GM21360 (cell line): ENCODE results near the gene STEAP1B.
"Not testable (repeated sequence)": the region's sequence is repeated elsewhere in the genome, so short reads cannot be mapped to it uniquely, and the experiment has no call there.

ENCODE experiments used
- ATAC-seq: cut with Tn5 transposase; IDR thresholded peaks from one replicate; pipeline ENCODE4 v1.9.1; 2021; ENCODE audit warnings: mild to moderate bottlenecking, moderate library complexity; ENCODE audit not compliant: unreplicated experiment

Gene STEAP1B

DNA sequence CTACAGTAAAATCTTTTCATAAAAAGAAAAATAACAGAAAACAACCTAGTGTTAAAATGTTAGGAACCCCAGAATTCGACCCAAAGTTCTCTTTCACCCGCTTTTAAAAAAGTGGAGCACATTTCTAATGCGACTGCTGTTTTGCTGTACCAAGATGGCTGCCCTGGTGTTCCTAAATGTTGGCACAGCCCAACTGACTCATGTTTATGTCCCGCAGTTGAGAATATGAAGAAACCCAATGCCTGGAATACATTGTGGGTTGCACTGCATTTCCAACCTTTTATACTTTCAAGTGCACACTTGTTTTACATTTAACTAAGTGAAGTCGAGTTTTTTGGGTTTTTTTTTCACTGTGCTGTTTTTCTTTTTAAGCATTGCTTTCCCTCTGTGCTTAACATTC is 944 bp downstream of the STEAP1B start:
- ATAC-seq = no peak

DNA sequence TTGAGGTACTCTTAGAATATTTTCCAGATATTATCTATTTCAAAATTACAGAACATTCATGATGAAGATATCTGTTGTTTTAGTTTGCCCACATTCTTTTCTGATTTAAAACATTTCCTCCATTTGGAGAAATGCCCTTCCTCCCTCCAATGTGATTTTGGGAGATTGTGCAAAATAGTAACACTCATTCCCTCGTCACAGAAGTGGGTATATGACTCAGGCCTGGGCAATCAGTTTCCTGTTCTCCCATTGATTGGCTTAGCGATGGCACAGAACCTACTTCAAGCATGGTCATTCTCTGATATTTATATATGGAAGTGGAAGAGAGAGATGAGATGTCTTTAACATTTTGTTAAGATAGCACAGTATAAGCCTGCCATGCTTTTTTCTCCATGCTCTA is 3.1 kb downstream of the STEAP1B start:
- not testable (repeated sequence) for ATAC-seq

DNA sequence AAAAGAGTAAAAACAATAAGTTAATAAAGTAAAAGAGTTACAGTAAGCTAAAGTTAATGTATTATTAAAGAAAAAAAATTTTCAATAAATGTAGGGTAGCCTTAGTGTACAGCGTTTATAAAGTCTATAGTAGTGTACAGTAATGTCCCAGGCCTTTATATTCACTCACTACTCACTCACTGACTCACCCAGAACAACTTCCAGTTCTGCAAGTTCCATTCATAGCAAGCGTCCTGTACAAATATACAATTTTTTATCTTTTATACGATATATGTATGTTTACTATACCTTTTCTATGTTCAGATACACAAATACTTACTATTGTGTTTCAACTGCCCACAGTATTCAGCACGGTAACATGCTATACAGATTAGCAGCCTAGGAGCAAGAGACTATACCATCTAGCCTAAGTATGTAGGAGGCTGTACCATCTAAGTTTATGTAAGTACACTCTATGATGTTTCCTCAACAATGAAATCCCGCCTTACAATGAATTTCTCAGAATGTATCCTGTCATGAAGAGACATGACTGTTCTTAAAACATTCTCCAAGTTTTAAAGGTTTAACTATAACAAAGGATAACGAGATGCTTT is 3.6 kb downstream of the STEAP1B start:
- ATAC-seq = not testable (repeated sequence)

DNA sequence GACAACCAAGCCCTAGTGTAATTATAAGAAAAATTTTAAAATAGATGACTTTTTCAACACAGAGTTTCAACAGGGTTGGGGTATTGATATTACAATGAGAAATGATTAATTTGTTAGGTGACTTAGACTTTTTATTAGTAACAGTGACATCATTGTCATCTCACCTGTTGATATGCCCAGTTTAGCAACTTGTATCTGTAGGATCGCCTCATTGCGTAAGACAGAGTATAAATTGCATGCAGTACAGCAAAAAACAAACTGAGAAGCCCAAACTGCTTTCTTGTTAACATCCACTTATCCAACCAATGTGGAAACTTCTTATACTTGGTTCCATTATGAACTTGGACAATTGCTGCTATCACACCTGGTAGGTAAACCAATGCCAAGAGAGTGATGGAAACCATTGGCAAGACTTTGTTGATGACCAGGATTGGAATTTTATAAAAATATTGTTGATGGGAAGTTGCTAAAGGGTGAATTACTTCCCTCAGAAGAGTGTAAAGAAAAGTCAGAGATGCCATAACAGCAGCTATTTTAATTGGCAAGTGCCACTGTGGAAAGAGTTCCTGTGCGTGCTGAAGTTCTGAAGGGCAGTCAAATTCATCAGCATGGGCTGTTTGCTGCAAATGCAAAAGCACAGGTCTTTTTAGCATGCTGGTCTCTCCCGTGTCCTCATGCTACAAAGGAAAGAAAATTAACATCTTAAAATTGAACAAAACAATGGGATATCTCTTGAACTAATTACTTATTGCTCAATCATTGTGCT is 6.6 kb downstream of the STEAP1B start:
- not testable (repeated sequence) for ATAC-seq

DNA sequence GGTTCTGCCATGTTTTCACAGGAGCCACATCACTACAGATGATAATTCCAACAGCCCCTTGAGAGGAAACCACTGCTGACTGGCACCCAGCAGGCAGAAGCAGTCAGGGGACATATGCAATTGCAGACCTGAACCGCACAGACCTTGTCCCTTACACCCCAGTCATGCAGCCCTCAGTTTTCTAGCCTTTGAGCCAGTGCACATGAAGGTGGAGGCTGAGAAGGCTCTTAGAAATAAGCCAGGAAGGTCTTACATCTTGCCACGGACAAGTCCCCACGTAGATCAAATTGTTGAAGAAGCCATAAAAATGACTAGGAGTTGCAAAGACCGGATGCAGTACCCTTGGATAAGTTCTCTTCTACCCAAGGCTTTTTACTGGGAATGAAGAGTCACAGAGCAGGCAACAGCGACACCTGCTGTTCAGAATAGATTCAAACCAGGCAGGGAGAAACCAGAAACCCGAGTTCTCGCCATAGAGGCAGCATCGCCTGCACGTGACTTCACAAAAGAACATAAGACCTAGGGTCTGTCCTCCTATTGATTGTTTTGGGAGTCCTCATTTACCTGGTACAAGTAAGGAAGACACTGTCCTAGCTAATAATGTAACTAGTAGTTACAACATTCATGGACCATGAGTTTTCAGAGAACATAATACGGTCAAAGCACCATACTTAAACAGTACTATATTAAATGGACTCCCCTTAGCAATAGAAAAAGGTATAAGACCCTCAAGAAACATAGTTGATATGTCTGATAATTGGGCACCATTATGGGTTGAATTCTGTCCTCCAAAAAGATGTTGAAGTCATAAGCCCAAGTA is 11.1 kb downstream of the STEAP1B start:
- no peak for ATAC-seq

DNA sequence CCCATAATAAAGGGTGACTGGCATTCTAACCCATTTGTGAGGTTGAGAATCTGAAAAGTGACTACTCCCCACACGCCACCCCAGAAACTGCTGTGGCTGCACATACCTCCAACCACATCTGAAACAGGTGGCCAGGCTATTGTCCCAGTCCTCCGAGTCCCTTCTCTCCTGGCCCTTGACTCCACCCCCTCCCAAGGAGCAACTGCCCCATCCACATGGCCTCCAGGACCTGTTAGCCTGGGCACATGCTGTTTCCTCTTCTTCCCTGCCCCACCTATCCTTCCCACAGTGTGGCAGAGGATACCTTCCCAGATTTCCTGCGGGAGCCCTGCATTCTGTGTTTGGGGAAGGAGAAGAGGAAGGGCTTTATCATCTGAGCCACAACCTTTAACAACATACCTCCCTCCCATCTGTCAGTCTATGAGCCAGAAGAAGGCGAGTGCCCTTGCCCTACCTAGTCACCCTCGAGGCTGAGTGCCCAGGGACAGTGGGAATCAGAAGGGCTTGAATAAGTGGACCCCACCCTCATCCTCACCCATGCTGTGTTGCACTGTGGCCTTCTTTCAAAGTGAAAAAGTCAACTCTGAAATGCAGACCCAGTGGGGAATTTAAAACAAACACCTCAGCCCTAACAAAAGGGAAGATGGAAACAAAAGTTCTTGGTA is 11.9 kb downstream of the STEAP1B start:
- ATAC-seq = no peak

DNA sequence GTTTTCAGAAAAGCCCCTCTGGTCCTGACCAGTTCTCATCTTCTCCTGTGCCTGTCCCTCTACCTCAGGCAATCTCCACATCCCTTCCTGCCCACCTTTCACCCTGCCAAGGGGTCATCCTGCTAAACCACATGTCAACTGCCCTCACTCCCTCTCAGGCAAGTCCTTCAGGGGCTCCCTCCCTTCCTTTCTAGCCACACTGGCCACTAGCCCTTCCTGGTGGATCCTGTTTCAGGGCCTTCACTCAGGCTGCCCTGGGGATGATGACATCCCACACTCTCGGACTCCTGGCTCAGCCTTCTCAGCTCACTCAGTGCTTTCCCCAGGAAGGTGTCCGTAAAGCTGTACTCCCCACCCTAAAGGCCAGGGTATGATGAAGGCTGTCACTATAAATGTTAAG is 13.4 kb downstream of the STEAP1B start:
- ATAC-seq = no peak

DNA sequence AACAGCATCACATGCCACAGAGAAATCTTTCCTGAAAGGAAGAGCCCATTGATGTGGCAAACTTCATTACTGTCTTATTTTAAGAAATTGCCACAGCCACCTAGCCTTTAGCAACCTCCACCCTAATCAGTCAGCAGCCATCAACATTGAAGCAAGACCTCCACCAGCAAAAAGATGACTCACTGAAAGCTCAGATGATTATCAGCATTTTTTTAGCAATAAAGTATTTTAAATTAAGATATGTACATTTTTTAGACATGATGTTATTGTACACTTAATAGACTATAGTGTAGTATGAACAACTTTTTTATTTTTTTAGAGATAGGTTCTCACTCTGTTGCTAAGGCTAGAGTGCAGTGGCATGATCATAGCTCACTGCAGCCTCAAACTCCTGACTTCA is 14.8 kb downstream of the STEAP1B start:
- ATAC-seq = no peak

DNA sequence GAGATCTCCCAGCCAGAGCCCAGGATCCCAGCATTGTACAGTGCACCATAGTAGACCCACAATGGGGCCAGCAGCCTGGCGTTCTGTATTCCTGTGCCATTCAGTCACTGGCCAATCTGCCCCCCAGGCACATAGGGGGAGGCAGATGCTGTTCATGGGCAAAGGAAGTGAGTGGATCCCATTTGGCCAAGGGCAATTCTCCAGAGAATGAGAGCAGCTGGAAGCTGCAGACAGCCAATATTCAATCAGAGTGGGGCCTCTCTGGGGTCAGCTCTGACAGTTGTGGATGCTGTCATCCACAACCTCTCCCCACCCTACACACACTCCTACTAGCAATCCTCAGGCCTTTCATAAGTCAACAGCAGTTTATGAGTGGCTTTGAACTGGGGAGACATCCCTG is 17.5 kb downstream of the STEAP1B start:
- ATAC-seq = no peak

DNA sequence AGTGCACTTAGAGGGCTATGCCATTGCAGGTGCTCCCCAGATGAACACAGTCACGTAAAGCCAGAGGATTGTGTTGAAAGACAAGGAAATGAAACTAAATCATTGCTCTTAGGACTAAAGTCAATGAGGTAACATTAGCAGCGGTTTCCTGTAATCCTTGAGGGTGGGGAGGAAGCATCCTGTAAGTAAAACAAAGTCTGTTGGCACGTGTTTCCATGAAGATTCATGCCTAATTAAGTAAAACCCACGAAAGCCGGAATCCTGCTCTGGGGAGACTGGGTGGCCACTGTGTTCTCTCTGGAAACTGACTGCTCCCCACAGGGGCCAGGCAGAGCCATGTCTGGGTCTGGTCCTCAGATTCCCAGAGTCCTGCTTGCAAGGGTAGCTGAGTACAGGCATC is 18.3 kb downstream of the STEAP1B start:
- peak; percentile 75 for ATAC-seq

DNA sequence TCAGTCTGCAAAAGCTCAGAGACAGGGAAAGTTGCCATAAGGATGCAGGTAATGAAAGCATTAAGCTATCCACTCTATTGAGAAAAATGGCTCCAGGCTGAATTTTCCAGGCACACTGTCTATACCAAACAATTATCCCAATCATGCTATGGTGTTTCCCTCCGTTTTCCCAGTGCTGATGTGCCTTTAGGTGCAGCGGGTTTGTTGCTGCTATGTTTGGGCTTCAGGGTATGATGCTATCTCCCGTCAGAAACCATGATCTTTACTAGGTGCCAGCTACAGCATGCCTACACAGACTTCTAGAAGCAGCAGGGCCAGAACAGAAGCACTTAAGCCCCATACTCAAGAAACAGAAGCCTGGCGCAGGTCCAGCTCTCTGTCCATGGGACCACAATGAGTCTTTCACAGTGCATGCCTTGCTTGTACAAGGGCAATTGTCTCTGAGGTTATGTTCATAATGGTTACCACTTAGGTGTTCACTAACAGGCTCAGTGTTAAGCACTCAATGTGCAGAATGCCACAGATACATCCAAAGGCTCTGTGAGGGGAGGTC is 19.4 kb downstream of the STEAP1B start:
- ATAC-seq = no peak

DNA sequence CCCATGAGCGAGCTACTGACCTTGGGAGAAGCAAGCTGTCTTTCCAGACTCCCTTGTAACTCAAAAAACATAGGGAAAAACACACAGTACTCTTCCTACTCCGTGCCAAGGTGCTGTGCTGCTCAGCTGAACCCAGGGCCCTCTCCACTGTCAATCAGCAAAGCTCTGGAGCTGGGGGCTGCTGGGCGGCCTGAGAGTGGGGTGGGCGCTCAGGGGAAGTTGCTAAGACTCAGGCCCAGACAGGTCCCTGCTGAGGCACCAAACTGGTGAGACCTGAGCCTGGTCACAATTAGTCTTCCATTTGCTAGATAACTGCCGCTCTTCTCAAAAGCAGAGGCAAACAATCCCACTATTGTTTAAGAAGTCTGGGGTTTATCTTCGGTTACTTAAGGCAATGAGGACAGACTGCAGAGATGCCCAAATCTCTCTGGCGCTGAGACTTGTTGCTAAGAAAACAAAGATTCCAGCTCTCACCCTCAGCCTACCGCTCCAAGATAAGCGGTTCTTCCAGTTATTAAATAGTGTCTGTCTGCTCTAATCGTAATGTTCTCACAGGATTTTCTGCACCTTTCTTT is 22.0 kb downstream of the STEAP1B start:
- no peak for ATAC-seq

DNA sequence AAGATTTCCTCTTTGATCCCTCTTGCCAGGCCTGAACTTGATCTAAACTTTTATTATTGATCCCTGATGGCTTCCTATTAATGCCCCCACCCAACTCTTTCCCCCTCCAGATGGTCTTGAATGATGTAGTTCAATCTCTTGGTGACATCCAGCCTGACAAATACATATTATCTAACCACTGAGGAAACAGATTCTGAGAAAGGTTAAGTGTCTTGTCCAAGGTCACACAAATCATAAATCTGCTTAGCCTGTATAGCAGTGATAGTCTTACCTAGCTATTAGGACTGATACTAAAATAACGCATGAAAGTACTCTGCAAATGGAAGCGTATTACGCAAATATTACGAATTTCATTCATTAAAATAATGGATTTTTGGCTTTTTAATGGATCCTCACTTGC is 22.7 kb downstream of the STEAP1B start:
- no peak for ATAC-seq

DNA sequence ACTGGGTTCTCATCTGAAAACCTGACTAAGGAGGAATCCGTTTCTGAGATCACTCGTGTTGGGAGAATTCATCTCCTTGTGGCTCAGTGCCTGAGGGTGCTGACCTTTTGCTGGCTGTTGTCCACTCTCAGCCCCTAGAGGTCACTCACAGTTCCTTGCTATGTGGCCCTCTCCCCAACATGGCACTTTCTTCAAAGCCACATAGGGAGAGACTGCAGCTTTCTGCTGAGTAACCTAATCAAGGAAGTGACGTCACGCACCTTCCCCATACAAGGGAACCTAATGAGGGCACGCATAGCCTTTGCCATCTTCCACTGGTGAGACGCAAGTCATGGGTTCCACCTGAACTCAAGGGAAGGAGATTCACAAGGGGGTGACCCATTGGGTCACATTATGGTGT is 23.2 kb downstream of the STEAP1B start:
- ATAC-seq = no peak

DNA sequence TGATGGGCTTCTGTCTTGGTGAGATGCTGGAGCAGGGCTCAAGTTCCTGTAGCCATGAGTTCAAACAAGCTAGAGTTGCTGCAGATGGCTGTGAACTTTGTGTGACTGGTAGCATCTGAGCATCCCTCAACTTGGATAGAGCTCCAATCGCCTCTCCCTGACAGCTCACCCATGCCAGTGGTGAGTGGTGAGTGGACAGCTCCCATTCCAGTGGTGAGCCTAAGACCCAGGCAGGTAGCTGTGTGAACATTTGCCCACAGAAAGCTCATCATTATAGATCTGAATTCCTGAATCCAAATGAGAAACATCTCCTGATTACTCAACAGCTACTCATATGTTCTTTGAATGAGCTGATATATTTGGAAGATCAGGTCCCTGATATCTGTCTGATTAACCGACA is 25.3 kb downstream of the STEAP1B start:
- no peak for ATAC-seq

DNA sequence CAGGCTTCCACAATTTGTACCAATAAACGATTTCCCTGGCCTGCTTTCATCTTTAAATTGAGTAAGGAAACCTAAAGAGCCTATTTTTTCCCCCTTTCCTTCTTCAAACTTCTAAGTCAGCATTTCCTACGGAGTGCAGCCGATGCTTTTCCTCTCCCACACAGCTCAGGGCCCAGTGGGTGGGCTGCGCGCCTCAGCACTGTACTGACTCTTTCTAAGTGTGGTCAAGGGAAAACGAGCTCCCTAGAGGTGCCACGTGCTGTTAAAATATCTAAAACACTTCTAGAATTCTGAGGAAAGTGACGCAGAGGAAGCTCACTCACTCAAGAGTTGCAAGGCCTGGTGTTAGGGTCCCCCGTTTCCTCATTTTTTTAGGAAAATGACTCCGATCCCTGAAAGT is 29.0 kb downstream of the STEAP1B start:
- no peak for ATAC-seq

DNA sequence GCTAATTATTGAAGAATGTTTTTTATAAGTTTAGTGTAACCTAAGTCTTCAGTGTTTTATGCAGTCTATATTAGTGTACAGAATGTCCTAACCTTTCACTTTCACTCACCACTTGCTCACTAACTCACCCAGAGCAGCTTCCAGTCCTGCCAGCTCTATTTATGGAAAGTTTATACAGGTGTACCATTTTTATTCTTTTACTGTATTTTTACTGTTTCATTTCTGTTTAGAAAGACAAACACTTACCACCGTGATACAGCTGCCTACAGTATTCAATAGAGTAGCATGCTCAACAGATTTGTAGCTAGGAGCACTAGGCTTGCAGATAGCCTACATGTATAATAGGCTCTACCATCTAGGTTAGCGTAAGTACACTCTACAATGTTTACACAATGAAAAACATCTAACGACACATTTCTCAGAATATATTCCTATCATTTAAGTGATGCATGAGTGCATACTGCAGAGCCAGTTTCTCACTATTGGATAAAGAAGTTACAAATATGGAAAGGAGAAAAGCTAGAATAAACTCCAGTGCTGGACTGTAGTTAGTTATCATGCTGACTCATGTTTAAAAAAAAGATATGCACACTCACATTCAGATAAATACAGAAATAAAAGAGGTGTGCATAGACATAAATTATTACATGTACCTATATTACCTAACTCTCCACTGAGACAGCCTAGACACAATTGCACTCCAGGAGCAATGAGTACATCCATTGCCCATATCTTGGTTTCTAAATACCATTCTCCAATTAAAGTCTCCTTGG is 30.4 kb downstream of the STEAP1B start:
- ATAC-seq = no peak

DNA sequence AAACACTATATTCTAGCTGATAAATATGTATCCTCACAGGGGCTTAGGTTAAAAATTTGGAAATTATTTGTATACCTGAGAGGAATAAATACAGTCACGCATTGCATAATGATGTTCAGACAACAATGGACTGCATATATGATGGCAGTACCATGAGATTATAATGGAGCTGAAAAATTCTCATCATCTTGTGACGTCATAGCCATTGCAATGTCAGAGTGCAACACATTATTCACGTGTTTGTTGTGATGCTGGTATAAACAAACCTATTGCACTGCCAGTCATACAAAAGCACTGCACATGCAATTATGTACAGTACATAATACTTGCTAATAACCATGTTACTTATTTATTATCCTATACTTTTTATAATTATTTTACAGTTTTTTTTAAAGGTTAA is 31.4 kb downstream of the STEAP1B start:
- no peak for ATAC-seq

DNA sequence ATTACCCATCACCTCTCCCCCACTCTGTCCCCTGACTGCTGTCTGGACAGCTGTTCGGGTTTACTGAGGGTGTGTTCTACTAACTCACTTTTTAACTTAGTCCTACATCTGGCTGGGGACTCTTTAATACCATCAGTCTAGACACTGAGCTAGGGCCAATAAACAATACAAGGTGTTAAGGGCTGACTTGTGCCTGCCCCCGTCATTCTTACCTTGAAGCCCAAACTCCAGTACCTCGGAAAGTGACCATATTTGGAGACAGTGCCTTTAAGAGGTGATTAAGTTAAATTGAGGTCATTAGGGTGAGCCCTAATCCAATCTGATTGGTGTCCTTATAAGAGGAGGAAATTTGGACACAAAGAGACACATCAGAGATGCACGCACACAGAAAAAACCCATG is 35.7 kb downstream of the STEAP1B start:
- ATAC-seq = no peak

DNA sequence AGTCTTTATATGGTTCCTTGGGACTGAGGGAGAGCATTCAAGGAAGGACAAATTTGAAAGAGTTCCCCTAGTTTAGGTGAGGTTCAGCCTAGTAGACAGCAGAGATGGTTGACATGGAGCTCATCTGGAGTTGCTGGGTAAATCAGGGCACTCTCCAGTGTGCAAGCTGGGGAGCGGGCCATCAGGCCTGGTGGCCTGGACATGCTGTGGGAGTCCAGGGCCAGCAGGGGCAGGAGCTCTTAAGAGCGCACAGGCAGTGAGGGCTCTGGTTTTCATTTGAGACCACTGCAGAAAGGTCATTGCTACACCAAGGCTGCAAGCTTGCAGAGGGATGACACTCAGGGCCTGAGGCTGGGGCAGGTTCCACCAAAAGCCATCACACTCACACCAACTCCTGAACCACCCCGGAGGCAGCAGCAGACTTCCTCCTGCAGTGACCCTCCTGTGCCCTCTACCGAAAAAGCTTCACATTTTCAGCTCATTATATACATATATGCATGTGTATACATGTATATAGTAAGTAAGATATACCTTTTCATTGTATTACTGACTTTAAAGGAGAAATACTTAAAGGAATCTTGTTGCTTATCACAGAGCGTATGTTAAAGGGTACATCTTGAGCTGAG is 39.5 kb downstream of the STEAP1B start:
- no peak for ATAC-seq
